Uterus (tissue), 4 donors: ENCODE measurements around the gene PAPPA2. TPM values are rescaled to one million over a fixed set of nuclear protein-coding genes. Genes with fewer than 3 reads are reported as not detected.

ENCODE experiments used
- DNase-seq, 2 donors: peaks; one replicate each; pipeline ENCODE4 v3.0.0-alpha.2; 2019 to 2020
- H3K27ac ChIP-seq, 2 donors: fragments of 200-600 bp; sonication (generic); 1 replicate in 1 of 2; 2 replicates in 1 of 2; pipeline ENCODE4 v1.5.1; 2016 to 2018
- H3K27me3 ChIP-seq, 2 donors: fragments of 200-600 bp; sonication (generic); one replicate each; pipeline ENCODE4 v1.5.1; 2018 to 2019; ENCODE audit warnings: control low read depth in 1 of 2
- H3K36me3 ChIP-seq, 2 donors: fragments of 200-600 bp; sonication (generic); one replicate each; pipeline ENCODE4 v1.5.1; 2019; ENCODE audit warnings: control low read depth in 1 of 2
- H3K4me1 ChIP-seq, 2 donors: fragments of 200-600 bp; sonication (generic); one replicate each; pipeline ENCODE4 v1.5.1; 2018 to 2019; ENCODE audit warnings: control low read depth in 1 of 2
- H3K4me3 ChIP-seq, 2 donors: fragments of 200-600 bp; sonication (generic); 1 replicate in 1 of 2; 2 replicates in 1 of 2; pipeline ENCODE4 v1.5.1; 2018 to 2019; ENCODE audit warnings: mild to moderate bottlenecking in 1 of 2
- H3K9me3 ChIP-seq, 2 donors: fragments of 200-600 bp; sonication (generic); one replicate each; pipeline ENCODE4 v1.5.1; 2019; ENCODE audit warnings: control low read depth in 1 of 2
- POLR2A ChIP-seq, 2 donors: fragments of 450-650 bp; IDR thresholded peaks; one replicate each; pipeline ENCODE4 v1.6.1; 2016; ENCODE audit warnings: antibody characterized with exemption in 2 of 2, mild to moderate bottlenecking in 1 of 2, moderate library complexity in 1 of 2
- intact Hi-C: fragments of 100-400 bp; cut with DNase I; formaldehyde crosslinking; loops from one replicate; pipeline ENCODE4 v1.15.1; 2023; ENCODE audit warnings: low total_unique reads
- total RNA-seq, 4 donors: library from RNA; depleted of rRNA in 3 of 4; stranded (reverse); fragments of >200 nt in 3 of 4; gene quantifications; one replicate each; pipeline versions ENCODE4 v1.1.0 to v1.2.4, GENCODE V29; 2014 to 2023
- TF ChIP-seq, protein P1 (sequence below), 4 experiments: fragments of 200-600 bp in 2 of 4; fragments of 450-650 bp in 2 of 4; sonication (generic) in 2 of 4; IDR thresholded peaks; one replicate each; pipeline ENCODE4 v1.5.1; 2016 to 2019; ENCODE audit warnings: antibody characterized with exemption in 4 of 4, mild to moderate bottlenecking in 2 of 4, moderate library complexity in 1 of 4
- donor health status: DM: yes; HTN: yes; CAD: no.

The PAPPA2 gene
- total RNA-seq, 4 donors from 2014 or later, result 0.51 to 4.0 (median 0.73) TPM; not detected in 1

DNA sequence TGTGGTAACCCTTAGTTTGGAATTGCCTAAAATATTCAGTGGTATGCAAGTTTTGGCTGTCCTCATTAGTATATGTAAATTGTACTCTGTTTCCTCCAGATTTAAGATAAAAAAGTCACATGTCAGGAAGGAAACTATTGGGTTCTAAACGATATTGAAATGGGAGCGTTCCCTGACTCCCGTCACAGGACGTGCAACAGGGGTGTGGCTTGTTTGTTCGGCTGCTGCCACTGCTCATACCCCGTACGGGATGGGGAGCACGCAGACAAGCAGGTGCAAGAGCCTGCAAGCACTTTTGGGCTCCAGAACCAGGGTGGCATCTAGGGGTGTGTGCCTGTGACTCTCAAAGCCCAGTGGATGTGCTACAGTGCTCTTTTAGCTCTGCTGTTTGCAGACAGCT lies 6.2 kb upstream of the PAPPA2 start:
- no peak for DNase-seq
- TF ChIP-seq, protein P1, sequence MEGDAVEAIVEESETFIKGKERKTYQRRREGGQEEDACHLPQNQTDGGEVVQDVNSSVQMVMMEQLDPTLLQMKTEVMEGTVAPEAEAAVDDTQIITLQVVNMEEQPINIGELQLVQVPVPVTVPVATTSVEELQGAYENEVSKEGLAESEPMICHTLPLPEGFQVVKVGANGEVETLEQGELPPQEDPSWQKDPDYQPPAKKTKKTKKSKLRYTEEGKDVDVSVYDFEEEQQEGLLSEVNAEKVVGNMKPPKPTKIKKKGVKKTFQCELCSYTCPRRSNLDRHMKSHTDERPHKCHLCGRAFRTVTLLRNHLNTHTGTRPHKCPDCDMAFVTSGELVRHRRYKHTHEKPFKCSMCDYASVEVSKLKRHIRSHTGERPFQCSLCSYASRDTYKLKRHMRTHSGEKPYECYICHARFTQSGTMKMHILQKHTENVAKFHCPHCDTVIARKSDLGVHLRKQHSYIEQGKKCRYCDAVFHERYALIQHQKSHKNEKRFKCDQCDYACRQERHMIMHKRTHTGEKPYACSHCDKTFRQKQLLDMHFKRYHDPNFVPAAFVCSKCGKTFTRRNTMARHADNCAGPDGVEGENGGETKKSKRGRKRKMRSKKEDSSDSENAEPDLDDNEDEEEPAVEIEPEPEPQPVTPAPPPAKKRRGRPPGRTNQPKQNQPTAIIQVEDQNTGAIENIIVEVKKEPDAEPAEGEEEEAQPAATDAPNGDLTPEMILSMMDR (IDR thresholded peaks at IDR 0.05), result no peak
- TF ChIP-seq POLR2A (IDR thresholded peaks at IDR 0.05), result no peak
- no peak overlapping the region for H3K27ac ChIP-seq
- H3K4me3 ChIP-seq, result no peak overlapping the region
- H3K4me1 ChIP-seq, result no peaks in the 10 kb centered on the region
- H3K36me3 ChIP-seq, result no peaks in the 10 kb centered on the region
- intact Hi-C loops, result no loop called here
- H3K27me3 ChIP-seq, result no peaks in the 10 kb centered on the region
- H3K9me3 ChIP-seq, result no peaks in the 10 kb centered on the region

- DNase-seq, result no peak
- Histone ChIP-seq H3K36me3 (no peaks in the 10 kb centered on the region), H3K4me3 (no peak overlapping the region), H3K4me1 (no peaks in the 10 kb centered on the region), H3K9me3 (no peaks in the 10 kb centered on the region), H3K27me3 (no peaks in the 10 kb centered on the region), H3K27ac (no peak overlapping the region)
- intact Hi-C loops, result no loop called here
- TF ChIP-seq POLR2A (IDR thresholded peaks at IDR 0.05), result no peak
- TF ChIP-seq, protein P1 (IDR thresholded peaks at IDR 0.05), result no peak
Measured at GRCh38 chr1:176460544-176461336, 2.2 kb upstream of the PAPPA2 start.

- no peak for DNase-seq
- Histone ChIP-seq H3K4me3 (no peak overlapping the region), H3K36me3 (no peaks in the 10 kb centered on the region), H3K9me3 (no peaks in the 10 kb centered on the region), H3K27ac (no peak overlapping the region), H3K27me3 (no peaks in the 10 kb centered on the region), H3K4me1 (no peaks in the 10 kb centered on the region)
- no peak for TF ChIP-seq POLR2A (IDR thresholded peaks at IDR 0.05)
- TF ChIP-seq, protein P1 (IDR thresholded peaks at IDR 0.05), result no peak
- intact Hi-C loops, result no loop called here
Measured at GRCh38 chr1:176461576-176461975, 1.4 kb upstream of the PAPPA2 start.

DNA sequence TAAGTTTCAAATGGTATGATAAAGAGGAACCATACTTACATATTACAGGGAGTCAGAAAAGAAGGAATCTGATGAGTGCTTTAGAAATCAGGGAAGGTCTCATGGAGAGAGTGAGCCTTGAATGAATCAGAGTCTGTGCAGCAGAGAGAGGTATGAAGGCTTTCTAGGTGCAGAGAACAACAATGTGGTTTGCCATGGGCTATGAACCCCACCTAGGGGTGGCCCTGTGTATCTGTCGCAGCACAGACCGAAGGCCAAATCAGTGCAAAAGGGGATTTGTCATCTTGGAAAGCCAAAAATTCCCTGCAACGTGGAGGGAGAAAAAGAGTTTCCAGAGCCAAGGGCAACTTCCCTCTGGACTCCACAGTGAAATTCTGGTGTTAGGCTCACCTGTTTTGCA lies 3.5 kb downstream of the PAPPA2 start:
- intact Hi-C loops, result no loop called here
- peaks cover 0 to 6% of the 10 kb centered on the region in 2 donors for H3K4me1 ChIP-seq
- DNase-seq, result no peak
- H3K27ac ChIP-seq, result no peak overlapping the region
- H3K36me3 ChIP-seq, result no peaks in the 10 kb centered on the region
- no peak overlapping the region for H3K4me3 ChIP-seq
- TF ChIP-seq POLR2A (IDR thresholded peaks at IDR 0.05), result no peak
- TF ChIP-seq, protein P1 (IDR thresholded peaks at IDR 0.05), result no peak
- no peaks in the 10 kb centered on the region for H3K9me3 ChIP-seq
- no peaks in the 10 kb centered on the region for H3K27me3 ChIP-seq

GRCh38 chr1:176469450-176470010 lies 6.6 kb downstream of the PAPPA2 start:
- H3K27ac ChIP-seq, result no peak overlapping the region

More at GRCh38 chr1:176469450-176470010, 6.6 kb downstream of the PAPPA2 start:
- Histone ChIP-seq H3K36me3 (no peaks in the 10 kb centered on the region), H3K4me3 (no peak overlapping the region), H3K9me3 (no peaks in the 10 kb centered on the region), H3K4me1 (peaks cover 0 to 6% of the 10 kb centered on the region in 2 donors), H3K27me3 (no peaks in the 10 kb centered on the region)
- DNase-seq, result no peak
- intact Hi-C loops, result no loop called here
- TF ChIP-seq, protein P1 (IDR thresholded peaks at IDR 0.05), result no peak
- no peak for TF ChIP-seq POLR2A (IDR thresholded peaks at IDR 0.05)
